ENCODE measurements around the gene HDAC9.

- TF ChIP-seq CTCF (IDR thresholded peaks at IDR 0.05) = no peak
- no peak for TF ChIP-seq POLR2A (IDR thresholded peaks at IDR 0.05)
These were observed 445.1 kb downstream of the HDAC9 start for GRCh38 chr7:18940593-18941134.
